K562 (cell line): ENCODE measurements around the gene CCNJL. TPM values are rescaled to one million over a fixed set of nuclear protein-coding genes. Genes with fewer than 3 reads are reported as not detected.

Experiments
- ATAC-seq: fragments of 200-7000 bp; cut with Tn5 transposase; 3 replicates; pipeline ENCODE4 v1.9.1; 2020; ENCODE audit warnings: moderate library complexity
- BruUV-seq: library from RNA; stranded (reverse); fragments of 400-500 nt; replicated peaks from 2 replicates; lab custom pipeline; 2021; lab: Mats Ljungman, UMichigan
- CTCF ChIA-PET: fragments of 300-600 bp; formaldehyde crosslinking; extraction: SDS; loops from one replicate; lab custom pipeline; 2021; ENCODE audit warnings: low intra/inter-chr PET ratio; lab: Yijun Ruan, JAX
- POLR2A ChIA-PET: fragments of 300-600, 350-650 bp; sonication (Branson Sonifier 250); formaldehyde crosslinking; extraction: SDS; loops from one replicate; lab custom pipeline; 2021; ENCODE audit warnings: antibody characterized with exemption, inconsistent platforms; lab: Yijun Ruan, JAX
- DNase-seq, 4 experiments: peaks; one replicate each; pipeline versions ENCODE4 v3.0.0 to v3.0.0-alpha.2; 2011 to 2018; ENCODE audit warnings: low spot score in 3 of 4, mixed read lengths in 3 of 4; ENCODE audit errors: extremely low read depth in 1 of 4
- FAIRE-seq: peaks from 2 replicates; lab custom pipeline; 2011; peaks lifted over from hg19 to GRCh38; lab: Jason Lieb, UNC
- H2AFZ ChIP-seq: 2 replicates; pipeline ENCODE4 v1.6.0; 2011; ENCODE audit warnings: low read depth, low read length, control low read depth, inconsistent platforms
- H3K27ac ChIP-seq: fragments of 200-600 bp; 3 replicates; pipeline ENCODE4 v1.8.0; 2011; ENCODE audit warnings: low read depth, mild to moderate bottlenecking, control low read depth, inconsistent platforms, low read length, moderate library complexity, mixed read lengths; ENCODE audit errors: extremely low read depth
- H3K27me3 ChIP-seq, 2 experiments: fragments of 300-600 bp in 1 of 2; 2 replicates in 1 of 2; 3 replicates in 1 of 2; pipeline versions ENCODE4 v1.6.0 to v1.8.0; 2011; ENCODE audit warnings: inconsistent platforms in 2 of 2, low read length in 2 of 2, mild to moderate bottlenecking in 1 of 2, mixed read lengths in 1 of 2, moderate library complexity in 1 of 2; ENCODE audit not compliant: control insufficient read depth in 2 of 2, insufficient read depth in 2 of 2
- H3K36me3 ChIP-seq: fragments of 300-600 bp; 3 replicates; pipeline ENCODE4 v1.8.0; 2011; ENCODE audit warnings: mild to moderate bottlenecking, low read length, inconsistent platforms; ENCODE audit not compliant: control insufficient read depth, insufficient read depth
- H3K4me1 ChIP-seq, 2 experiments: fragments of 200-600 bp in 1 of 2; replicated peaks in 1 of 2; 2 replicates in 1 of 2; 3 replicates in 1 of 2; pipeline versions ENCODE4 v1.5.1 to v1.8.0; 2011; ENCODE audit warnings: inconsistent platforms in 2 of 2, low read length in 2 of 2, mild to moderate bottlenecking in 1 of 2, mixed read lengths in 1 of 2, moderate library complexity in 1 of 2; ENCODE audit not compliant: control insufficient read depth in 2 of 2, insufficient read depth in 2 of 2
- H3K4me2 ChIP-seq: 2 replicates; pipeline ENCODE4 v1.6.1; 2011; ENCODE audit warnings: low read length, control low read depth, inconsistent platforms, mixed read lengths; ENCODE audit not compliant: insufficient read depth
- H3K4me3 ChIP-seq: fragments of 200-600 bp; sonication (generic), shearing (Covaris generic); 2 replicates; pipeline ENCODE4 v1.5.1; 2016; ENCODE audit warnings: control low read depth, inconsistent platforms
- H3K79me2 ChIP-seq: fragments of 200-600 bp; 3 replicates; pipeline ENCODE4 v1.8.0; 2011; ENCODE audit warnings: low read length, inconsistent platforms; ENCODE audit not compliant: control insufficient read depth, insufficient read depth
- H3K9ac ChIP-seq, 2 experiments: 2 replicates each; pipeline versions ENCODE4 v1.6.0 to v1.6.1; 2011; ENCODE audit warnings: low read depth in 2 of 2, low read length in 2 of 2, control low read depth in 1 of 2, inconsistent platforms in 1 of 2, mild to moderate bottlenecking in 1 of 2, mixed read lengths in 1 of 2; ENCODE audit not compliant: insufficient read depth in 1 of 2
- H3K9me1 ChIP-seq: one replicate; pipeline ENCODE4 v1.6.0; 2011; ENCODE audit warnings: inconsistent platforms, mild to moderate bottlenecking, low read length, moderate library complexity; ENCODE audit not compliant: control insufficient read depth, insufficient read depth
- H3K9me3 ChIP-seq: replicated peaks from 2 replicates; pipeline ENCODE4 v1.5.1; 2011; ENCODE audit warnings: low read depth, low read length, inconsistent platforms; ENCODE audit not compliant: control insufficient read depth, insufficient read depth
- H4K20me1 ChIP-seq: replicated peaks from 2 replicates; pipeline ENCODE4 v1.6.1; 2011; ENCODE audit warnings: low read length, inconsistent platforms, mixed read lengths; ENCODE audit not compliant: control insufficient read depth, insufficient read depth
- BCLAF1 ChIP-seq, 2 experiments: fragments of 450-650 bp in 1 of 2; IDR thresholded peaks; 2 replicates each; pipeline ENCODE4 v1.6.1; 2011 to 2017; ENCODE audit warnings: low read depth in 2 of 2, antibody characterized with exemption in 1 of 2, borderline replicate concordance in 1 of 2, low read length in 1 of 2, mild to moderate bottlenecking in 1 of 2, mixed read lengths in 1 of 2; ENCODE audit not compliant: control insufficient read depth in 1 of 2
- ESRRA ChIP-seq: fragments of 450-650 bp; IDR thresholded peaks from 2 replicates; pipeline ENCODE4 v1.6.1; 2014; ENCODE audit warnings: low read depth, mild to moderate bottlenecking, moderate library complexity, borderline replicate concordance
- FOXP1 ChIP-seq: sonication (generic); formaldehyde crosslinking; IDR thresholded peaks from 2 replicates; pipeline ENCODE4 v1.8.0; 2022; ENCODE audit warnings: mild to moderate bottlenecking, missing genetic modification reagents
- MCM2 ChIP-seq: fragments of 450-650 bp; IDR thresholded peaks from 2 replicates; pipeline ENCODE4 v1.6.1; 2017; ENCODE audit warnings: low read depth, mild to moderate bottlenecking
- SMARCA5 ChIP-seq: fragments of 450-650 bp; IDR thresholded peaks from 2 replicates; pipeline ENCODE4 v1.6.1; 2016
- SRSF3 ChIP-seq: fragments of 200-400 bp; formaldehyde crosslinking; IDR thresholded peaks from 2 replicates; pipeline ENCODE4 v1.6.1; 2016; ENCODE audit warnings: mild to moderate bottlenecking, low read length, moderate library complexity; ENCODE audit not compliant: insufficient read depth
- SUPT5H ChIP-seq: fragments of 450-650 bp; IDR thresholded peaks from 2 replicates; pipeline ENCODE4 v1.6.1; 2016
- ZNF143 ChIP-seq: sonication (generic); formaldehyde crosslinking; IDR thresholded peaks from 2 replicates; pipeline ENCODE4 v1.9.0; 2022; ENCODE audit warnings: mild to moderate bottlenecking, missing genetic modification reagents
- ZNF197 ChIP-seq: fragments of 200-800 bp; sonication (Bioruptor generic); IDR thresholded peaks from 2 replicates; pipeline ENCODE4 v1.6.1; 2016; ENCODE audit warnings: low read depth, missing genetic modification characterization, missing compliant biosample characterization
- WGBS: fragments of 100-300 bp; shearing (Covaris generic); methylation state at CpG from one replicate; pipeline ENCODE4 v1.1.6; 2016; ENCODE audit warnings: low coverage, mixed read lengths; ENCODE audit not compliant: insufficient coverage; ENCODE audit errors: missing lambda C conversion rate; 5-methylcytosine and 5-hydroxymethylcytosine counted together
- in situ Hi-C: fragments of 300-500 bp; cut with MboI; formaldehyde crosslinking; loops from 4 replicates; pipeline ENCODE4 v1.15.0; 2018; ENCODE audit warnings: inconsistent platforms, mixed read lengths
- intact Hi-C: fragments of 100-400 bp; cut with micrococcal nuclease; formaldehyde crosslinking; loops from 2 replicates; pipeline ENCODE4 v1.14.2; 2022
- polyA plus RNA-seq, 8 experiments: library from polyadenylated mRNA; depleted of rRNA in 4 of 8; stranded (reverse) in 5 of 8; unstranded in 3 of 8; fragments of >200 nt; fragmentation: Nextera tagmentation in 2 of 8; fragmentation: Illumina TruSeq in 1 of 8; extraction: Ambion mirVana in 2 of 8; extraction: Trizol in 1 of 8; gene quantifications; 2 replicates each; pipeline versions ENCODE4 v1.2.1 to v1.2.3, GENCODE V29; 2011 to 2014; ENCODE audit warnings: inconsistent platforms in 1 of 8, missing spikeins in 1 of 8
- total RNA-seq, 7 experiments: library from RNA; depleted of rRNA in 6 of 7; stranded (reverse); fragments of >200 nt in 6 of 7; fragmentation: Illumina TruSeq in 2 of 7; extraction: Trizol in 2 of 7; gene quantifications; 2 replicates each; pipeline versions ENCODE4 v1.2.1 to v1.2.3, GENCODE V29; 2011 to 2021; ENCODE audit warnings: low replicate concordance in 1 of 7

Gene CCNJL
- total and polyA plus RNA-seq, 9 of the 15 experiments (the other 6 are each of a cell fraction or from before 2014, with no cell fraction given): 0.04 TPM; not detected in 8

- in situ Hi-C loops (loop anchor here (5.0 to 10.0 kb wide), 2 partner anchors 152 to 325 kb away; no protein-coding TSS in a partner anchor), intact Hi-C loops (no loop called here)
- no peak overlapping the region for H3K4me2 ChIP-seq
- H3K27me3 ChIP-seq: peaks cover 0 to 26% of the 10 kb centered on the region in 2 experiments; a peak in 2 of 5 replicates
- no TSS peak for BruUV-seq
- FAIRE-seq (no peak), DNase-seq (no peak), ATAC-seq (no peak)
- WGBS: 52% methylated on average over 24 of the region's 27 CpGs
- no peaks in the 10 kb centered on the region for H4K20me1 ChIP-seq
- H3K4me3 ChIP-seq: no peak overlapping the region
- no peak overlapping the region for H2AFZ ChIP-seq
- H3K9ac ChIP-seq: peak overlapping the region in 1 of 2 experiments; percentile 52; a peak in 1 of 4 replicates
- POLR2A ChIA-PET: interaction anchor here (0.6 kb wide), 1 partner anchor 72 kb away, joined by 4 read pairs; the partner anchor contains the start of gene PTTG1
- H3K9me3 ChIP-seq: no peaks in the 10 kb centered on the region
- H3K79me2 ChIP-seq: no peaks in the 10 kb centered on the region
- H3K36me3 ChIP-seq: no peaks in the 10 kb centered on the region
- H3K9me1 ChIP-seq: no peaks in the 10 kb centered on the region
- CTCF ChIA-PET: interaction anchor here (0.9 kb wide), 1 partner anchor 327 kb away, joined by 3 read pairs; no protein-coding TSS in a partner anchor
- no peak for TF ChIP-seq ZNF143 (CRISPR knock-in tag)
- TF ChIP-seq MCM2: no peak
- TF ChIP-seq FOXP1 (CRISPR knock-in tag): no peak
- no peak for TF ChIP-seq BCLAF1 (IDR thresholded peaks at IDR 0.05; ENCODE audit: borderline replicate concordance in 1 of 2, control insufficient read depth in 1 of 2, low read depth in 2 of 2, low read length in 1 of 2)
- TF ChIP-seq SUPT5H: no peak
- no peak for TF ChIP-seq SRSF3
- TF ChIP-seq SMARCA5: no peak
- TF ChIP-seq ESRRA: no peak
- TF ChIP-seq ZNF197 (CRISPR knock-in tag): no peak
- peaks cover 7 to 13% of the 10 kb centered on the region in 2 experiments; a peak in 4 of 5 replicates for H3K4me1 ChIP-seq
- H3K27ac ChIP-seq: no peak overlapping the region
Measured at GRCh38 chr5:160349249-160349934, 37.0 kb upstream of the CCNJL start.
